Liver (tissue), 3 donors: ENCODE results near the gene SLX4IP.

ENCODE experiments used
- SP1 ChIP-seq: IDR thresholded peaks from 2 replicates; pipeline ENCODE4 v1.6.1; 2018; ENCODE audit warnings: antibody characterized with exemption, mild to moderate bottlenecking
- TF ChIP-seq, protein P1 (sequence below): fragments of 150-350 bp; IDR thresholded peaks from 2 replicates; pipeline ENCODE4 v1.5.1; 2017; ENCODE audit warnings: improper control_type of control experiment, low read depth, low read length; ENCODE audit not compliant: missing input control
- TF ChIP-seq, protein P2 (sequence below): IDR thresholded peaks from 2 replicates; pipeline ENCODE4 v1.6.1; 2016; ENCODE audit warnings: antibody characterized with exemption, mild to moderate bottlenecking
- donor health status: healthy.
- donor health status: healthy.

DNA sequence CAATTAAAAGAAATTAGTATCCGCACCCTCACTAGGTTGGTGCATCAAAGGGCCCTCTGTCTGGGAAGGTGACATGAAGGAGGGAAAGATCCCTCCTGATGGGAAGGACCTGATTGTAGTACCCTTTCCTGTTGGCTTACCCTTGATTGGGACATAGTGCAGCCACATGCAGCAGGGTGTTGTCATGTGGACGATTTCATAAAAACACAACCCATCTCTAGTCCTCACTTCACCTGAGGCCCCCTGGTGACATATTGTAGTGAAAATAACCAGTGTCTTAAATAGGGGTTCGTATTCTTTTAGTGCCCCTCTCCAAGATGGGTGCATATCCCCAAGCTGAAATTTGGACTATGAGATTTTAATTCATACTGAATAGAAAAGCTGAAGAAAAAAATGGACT lies 97.3 kb downstream of the SLX4IP start:
- TF ChIP-seq, protein P1, sequence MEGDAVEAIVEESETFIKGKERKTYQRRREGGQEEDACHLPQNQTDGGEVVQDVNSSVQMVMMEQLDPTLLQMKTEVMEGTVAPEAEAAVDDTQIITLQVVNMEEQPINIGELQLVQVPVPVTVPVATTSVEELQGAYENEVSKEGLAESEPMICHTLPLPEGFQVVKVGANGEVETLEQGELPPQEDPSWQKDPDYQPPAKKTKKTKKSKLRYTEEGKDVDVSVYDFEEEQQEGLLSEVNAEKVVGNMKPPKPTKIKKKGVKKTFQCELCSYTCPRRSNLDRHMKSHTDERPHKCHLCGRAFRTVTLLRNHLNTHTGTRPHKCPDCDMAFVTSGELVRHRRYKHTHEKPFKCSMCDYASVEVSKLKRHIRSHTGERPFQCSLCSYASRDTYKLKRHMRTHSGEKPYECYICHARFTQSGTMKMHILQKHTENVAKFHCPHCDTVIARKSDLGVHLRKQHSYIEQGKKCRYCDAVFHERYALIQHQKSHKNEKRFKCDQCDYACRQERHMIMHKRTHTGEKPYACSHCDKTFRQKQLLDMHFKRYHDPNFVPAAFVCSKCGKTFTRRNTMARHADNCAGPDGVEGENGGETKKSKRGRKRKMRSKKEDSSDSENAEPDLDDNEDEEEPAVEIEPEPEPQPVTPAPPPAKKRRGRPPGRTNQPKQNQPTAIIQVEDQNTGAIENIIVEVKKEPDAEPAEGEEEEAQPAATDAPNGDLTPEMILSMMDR: no peak
- TF ChIP-seq, protein P2, sequence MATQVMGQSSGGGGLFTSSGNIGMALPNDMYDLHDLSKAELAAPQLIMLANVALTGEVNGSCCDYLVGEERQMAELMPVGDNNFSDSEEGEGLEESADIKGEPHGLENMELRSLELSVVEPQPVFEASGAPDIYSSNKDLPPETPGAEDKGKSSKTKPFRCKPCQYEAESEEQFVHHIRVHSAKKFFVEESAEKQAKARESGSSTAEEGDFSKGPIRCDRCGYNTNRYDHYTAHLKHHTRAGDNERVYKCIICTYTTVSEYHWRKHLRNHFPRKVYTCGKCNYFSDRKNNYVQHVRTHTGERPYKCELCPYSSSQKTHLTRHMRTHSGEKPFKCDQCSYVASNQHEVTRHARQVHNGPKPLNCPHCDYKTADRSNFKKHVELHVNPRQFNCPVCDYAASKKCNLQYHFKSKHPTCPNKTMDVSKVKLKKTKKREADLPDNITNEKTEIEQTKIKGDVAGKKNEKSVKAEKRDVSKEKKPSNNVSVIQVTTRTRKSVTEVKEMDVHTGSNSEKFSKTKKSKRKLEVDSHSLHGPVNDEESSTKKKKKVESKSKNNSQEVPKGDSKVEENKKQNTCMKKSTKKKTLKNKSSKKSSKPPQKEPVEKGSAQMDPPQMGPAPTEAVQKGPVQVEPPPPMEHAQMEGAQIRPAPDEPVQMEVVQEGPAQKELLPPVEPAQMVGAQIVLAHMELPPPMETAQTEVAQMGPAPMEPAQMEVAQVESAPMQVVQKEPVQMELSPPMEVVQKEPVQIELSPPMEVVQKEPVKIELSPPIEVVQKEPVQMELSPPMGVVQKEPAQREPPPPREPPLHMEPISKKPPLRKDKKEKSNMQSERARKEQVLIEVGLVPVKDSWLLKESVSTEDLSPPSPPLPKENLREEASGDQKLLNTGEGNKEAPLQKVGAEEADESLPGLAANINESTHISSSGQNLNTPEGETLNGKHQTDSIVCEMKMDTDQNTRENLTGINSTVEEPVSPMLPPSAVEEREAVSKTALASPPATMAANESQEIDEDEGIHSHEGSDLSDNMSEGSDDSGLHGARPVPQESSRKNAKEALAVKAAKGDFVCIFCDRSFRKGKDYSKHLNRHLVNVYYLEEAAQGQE: no peak
- no peak for TF ChIP-seq SP1
